GM23338 (cell line): ENCODE measurements around the gene GUCA2B. TPM values are rescaled to one million over a fixed set of nuclear protein-coding genes. Genes with fewer than 3 reads are reported as not detected.

Experiments used
- ATAC-seq: fragments of 200-7000 bp; cut with Tn5 transposase; 3 replicates; pipeline ENCODE4 v1.9.1; 2020
- DNase-seq: peaks from one replicate; pipeline ENCODE4 v3.0.0-alpha.2; 2015; ENCODE audit warnings: low spot score
- H2AFZ ChIP-seq: fragments of 200-600 bp; sonication (generic); 2 replicates; pipeline ENCODE4 v1.8.0; 2016; ENCODE audit warnings: antibody characterized with exemption, mild to moderate bottlenecking, moderate library complexity
- H3F3A ChIP-seq: fragments of 200-600 bp; sonication (generic); replicated peaks from 2 replicates; pipeline ENCODE4 v1.8.0; 2017; ENCODE audit warnings: antibody characterized with exemption, mixed run types, low read depth
- H3K27ac ChIP-seq: fragments of 200-600 bp; sonication (generic); 2 replicates; pipeline ENCODE4 v1.6.1; 2016; ENCODE audit warnings: low read depth
- H3K27me3 ChIP-seq: fragments of 200-600 bp; sonication (generic); 2 replicates; pipeline ENCODE4 v1.8.0; 2016; ENCODE audit warnings: mild to moderate bottlenecking, mixed run types, moderate library complexity; ENCODE audit not compliant: insufficient read depth
- H3K36me3 ChIP-seq: fragments of 200-600 bp; sonication (generic); 2 replicates; pipeline ENCODE4 v1.8.0; 2016; ENCODE audit warnings: mild to moderate bottlenecking; ENCODE audit not compliant: insufficient read depth
- H3K4me1 ChIP-seq: fragments of 200-600 bp; sonication (generic); 2 replicates; pipeline ENCODE4 v1.8.0; 2016; ENCODE audit warnings: mild to moderate bottlenecking, moderate library complexity; ENCODE audit not compliant: insufficient read depth
- H3K4me2 ChIP-seq: fragments of 200-600 bp; sonication (generic); 2 replicates; pipeline ENCODE4 v1.7.1; 2017; ENCODE audit warnings: mixed run types
- H3K4me3 ChIP-seq: fragments of 200-600 bp; sonication (generic); 2 replicates; pipeline ENCODE4 v1.6.1; 2016; ENCODE audit warnings: mixed run types
- H3K79me2 ChIP-seq: fragments of 200-600 bp; sonication (generic); replicated peaks from 2 replicates; pipeline ENCODE4 v1.8.0; 2017; ENCODE audit warnings: mild to moderate bottlenecking; ENCODE audit not compliant: insufficient read depth
- H3K9me2 ChIP-seq: fragments of 200-600 bp; sonication (generic); 2 replicates; pipeline ENCODE4 v1.8.0; 2017; ENCODE audit not compliant: insufficient read depth
- H4K20me1 ChIP-seq: fragments of 200-600 bp; sonication (generic); replicated peaks from 2 replicates; pipeline ENCODE4 v1.8.0; 2017; ENCODE audit warnings: mild to moderate bottlenecking; ENCODE audit not compliant: insufficient read depth
- H3K27ac Mint-ChIP-seq: 2 replicates; pipeline ENCODE4 v1.8.0; 2020; ENCODE audit warnings: inconsistent platforms, mild to moderate bottlenecking, moderate library complexity, mixed read lengths
- H3K27me3 Mint-ChIP-seq: 3 replicates; pipeline ENCODE4 v1.8.0; 2022; ENCODE audit warnings: low read depth, mild to moderate bottlenecking, moderate library complexity, mixed read lengths, inconsistent platforms; ENCODE audit not compliant: insufficient read depth, poor library complexity
- H3K36me3 Mint-ChIP-seq: 3 replicates; pipeline ENCODE4 v1.8.0; 2021; ENCODE audit warnings: low read depth, mild to moderate bottlenecking, inconsistent platforms, moderate library complexity, mixed read lengths
- H3K4me1 Mint-ChIP-seq: 3 replicates; pipeline ENCODE4 v1.8.0; 2020; ENCODE audit warnings: mild to moderate bottlenecking, inconsistent platforms, mixed read lengths
- H3K4me3 Mint-ChIP-seq: 3 replicates; pipeline ENCODE4 v1.8.0; 2021; ENCODE audit warnings: moderate library complexity, mild to moderate bottlenecking, inconsistent platforms, mixed read lengths
- H3K9me3 Mint-ChIP-seq: 3 replicates; pipeline ENCODE4 v1.8.0; 2020; ENCODE audit warnings: moderate library complexity, mild to moderate bottlenecking, inconsistent platforms, mixed read lengths
- CREB1 ChIP-seq: fragments of 250-450 bp; sonication (Bioruptor Pico); IDR thresholded peaks from 2 replicates; pipeline ENCODE4 v1.5.0; 2020; ENCODE audit warnings: low read depth, mild to moderate bottlenecking, moderate library complexity
- CTCF ChIP-seq, 2 experiments: fragments of 200-600 bp in 1 of 2; sonication (generic) in 1 of 2; conservative IDR thresholded peaks; 2 replicates each; pipeline versions ENCODE4 v1.5.1 to v1.6.1; 2016 to 2017; ENCODE audit warnings: antibody characterized with exemption in 2 of 2, low read depth in 2 of 2, mild to moderate bottlenecking in 2 of 2, moderate library complexity in 1 of 2
- ETS1 ChIP-seq: IDR thresholded peaks from 2 replicates; pipeline ENCODE4 v1.6.1; 2016; ENCODE audit warnings: antibody characterized with exemption
- EZH2 ChIP-seq: fragments of 200-600 bp; sonication (generic); IDR thresholded peaks from one replicate; pipeline ENCODE4 v1.8.0; 2017; ENCODE audit warnings: antibody characterized with exemption, mild to moderate bottlenecking, low read depth; ENCODE audit not compliant: unreplicated experiment
- EZH2phosphoT487 ChIP-seq: fragments of 200-600 bp; sonication (generic); IDR thresholded peaks from one replicate; pipeline ENCODE4 v1.8.1; 2018; ENCODE audit warnings: antibody characterized with exemption; ENCODE audit not compliant: unreplicated experiment
- JUNB ChIP-seq: IDR thresholded peaks from one replicate; pipeline ENCODE4 v1.6.1; 2016; ENCODE audit warnings: antibody characterized with exemption; ENCODE audit not compliant: unreplicated experiment
- NANOG ChIP-seq: IDR thresholded peaks from 2 replicates; pipeline ENCODE4 v1.6.1; 2016; ENCODE audit warnings: antibody characterized with exemption, borderline replicate concordance
- POLR2AphosphoS5 ChIP-seq: IDR thresholded peaks from 2 replicates; pipeline ENCODE4 v1.6.1; 2016; ENCODE audit warnings: antibody characterized with exemption, low read depth
- REST ChIP-seq: IDR thresholded peaks from one replicate; pipeline ENCODE4 v1.6.1; 2018; ENCODE audit warnings: antibody characterized with exemption; ENCODE audit not compliant: unreplicated experiment
- STAT1 ChIP-seq: IDR thresholded peaks from one replicate; pipeline ENCODE4 v1.6.1; 2016; ENCODE audit warnings: antibody characterized with exemption; ENCODE audit not compliant: unreplicated experiment
- ZNF114 ChIP-seq: fragments of 250-450 bp; sonication (Bioruptor Pico); IDR thresholded peaks from 2 replicates; pipeline ENCODE4 v1.5.0; 2020; ENCODE audit warnings: mild to moderate bottlenecking, moderate library complexity
- ZNF331 ChIP-seq: fragments of 250-450 bp; sonication (Bioruptor Pico); IDR thresholded peaks from 2 replicates; pipeline ENCODE4 v1.5.0; 2020; ENCODE audit warnings: low read depth, mild to moderate bottlenecking, moderate library complexity
- ZNF462 ChIP-seq: fragments of 250-450 bp; sonication (Bioruptor Pico); IDR thresholded peaks from 2 replicates; pipeline ENCODE4 v1.5.0; 2020; ENCODE audit warnings: mild to moderate bottlenecking, moderate library complexity
- polyA plus RNA-seq: library from polyadenylated mRNA; unstranded; fragments of >200 nt; fragmentation: Nextera tagmentation; extraction: Ambion mirVana; gene quantifications from 2 replicates; pipeline ENCODE4 v1.2.1, GENCODE V29; 2016
- total RNA-seq: library from RNA; depleted of rRNA; stranded (reverse); fragments of >200 nt; shearing (Covaris generic); gene quantifications from 2 replicates; pipeline ENCODE4 v1.2.3, GENCODE V29; 2014

GUCA2B gene
- total and polyA plus RNA-seq, 2 experiments from 2014 or later: not detected

- Mint-ChIP-seq H3K36me3 (no peaks in the 10 kb centered on the region), H3K27ac (no peak overlapping the region), H3K9me3 (no peaks in the 10 kb centered on the region; the same call in 2 of the 3 replicates), H3K4me3 (no peak overlapping the region), H3K27me3 (no peaks in the 10 kb centered on the region), H3K4me1 (no peaks in the 10 kb centered on the region)
- DNase-seq (no peak), ATAC-seq (peak; percentile 32; the same call in 1 of the 3 replicates)
- Histone ChIP-seq H3K27ac (no peak overlapping the region), H3K4me1 (no peaks in the 10 kb centered on the region), H4K20me1 (no peaks in the 10 kb centered on the region), H3K36me3 (no peaks in the 10 kb centered on the region), H3K9me2 (0 out of 2 replicates have a peak, but pooled peaks cover 3% of the 10 kb centered on the region), H3F3A (no peaks in the 10 kb centered on the region), H3K27me3 (no peaks in the 10 kb centered on the region), H3K79me2 (no peaks in the 10 kb centered on the region), H3K4me2 (no peak overlapping the region), H2AFZ (no peak overlapping the region), H3K4me3 (no peak overlapping the region)
- TF ChIP-seq REST: no peak
- no peak for TF ChIP-seq CREB1
- no peak for TF ChIP-seq STAT1
- TF ChIP-seq EZH2phosphoT487: no peak
- no peak for TF ChIP-seq POLR2AphosphoS5
- TF ChIP-seq ZNF462 (CRISPR knock-in tag): no peak
- no peak for TF ChIP-seq NANOG
- no peak for TF ChIP-seq EZH2
- no peak for TF ChIP-seq ZNF331 (CRISPR knock-in tag)
- no peak for TF ChIP-seq ETS1
- no peak for TF ChIP-seq JUNB
- TF ChIP-seq ZNF114: no peak
- no peak for TF ChIP-seq CTCF (conservative IDR thresholded peaks at IDR 0.05; ENCODE audit: low read depth in 2 of 2)
These were observed 15.4 kb upstream of the GUCA2B start for GRCh38 chr1:42137766-42138165.
